ENCODE data around the gene SPPL2B.

SPPL2B gene

DNA sequence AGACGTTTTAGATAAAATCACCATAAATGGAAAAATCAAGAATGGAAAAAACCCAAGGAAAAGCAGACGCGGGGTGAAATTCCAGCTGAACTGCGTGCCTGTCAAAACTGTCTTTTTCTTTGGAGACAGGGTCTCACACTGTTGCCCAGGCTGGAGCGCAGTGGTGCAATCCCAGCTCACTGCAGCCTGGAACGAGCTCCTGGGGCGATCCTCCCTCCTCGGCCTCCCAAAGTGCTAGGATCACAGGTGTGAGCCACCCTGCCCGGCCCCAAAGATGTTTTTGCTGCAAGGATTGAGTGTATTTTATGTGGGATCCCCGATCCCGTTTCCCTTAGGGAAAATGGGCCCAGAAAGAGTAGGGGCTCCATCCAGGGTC, 45.6 kb upstream of the SPPL2B start:
- Histone ChIP-seq H3K27me3 (ENCODE audit: control insufficient read depth, insufficient read depth, low read length) (no peaks in the 10 kb centered on the region), H3K9me3 (ENCODE audit: control insufficient read depth, low read length) (no peaks in the 10 kb centered on the region), H2AFZ (no peak overlapping the region), H3K4me1 (no peaks in the 10 kb centered on the region), H3K9ac (no peak overlapping the region), H3K36me3 (ENCODE audit: control insufficient read depth, insufficient read depth, low read length) (no peaks in the 10 kb centered on the region), H3K4me2 (ENCODE audit: low read length) (no peak overlapping the region), H3K4me3 (ENCODE audit: low read depth, low read length) (no peak overlapping the region), H3K79me2 (no peaks in the 10 kb centered on the region), H3K27ac (no peak overlapping the region)
- TF ChIP-seq, protein P1, sequence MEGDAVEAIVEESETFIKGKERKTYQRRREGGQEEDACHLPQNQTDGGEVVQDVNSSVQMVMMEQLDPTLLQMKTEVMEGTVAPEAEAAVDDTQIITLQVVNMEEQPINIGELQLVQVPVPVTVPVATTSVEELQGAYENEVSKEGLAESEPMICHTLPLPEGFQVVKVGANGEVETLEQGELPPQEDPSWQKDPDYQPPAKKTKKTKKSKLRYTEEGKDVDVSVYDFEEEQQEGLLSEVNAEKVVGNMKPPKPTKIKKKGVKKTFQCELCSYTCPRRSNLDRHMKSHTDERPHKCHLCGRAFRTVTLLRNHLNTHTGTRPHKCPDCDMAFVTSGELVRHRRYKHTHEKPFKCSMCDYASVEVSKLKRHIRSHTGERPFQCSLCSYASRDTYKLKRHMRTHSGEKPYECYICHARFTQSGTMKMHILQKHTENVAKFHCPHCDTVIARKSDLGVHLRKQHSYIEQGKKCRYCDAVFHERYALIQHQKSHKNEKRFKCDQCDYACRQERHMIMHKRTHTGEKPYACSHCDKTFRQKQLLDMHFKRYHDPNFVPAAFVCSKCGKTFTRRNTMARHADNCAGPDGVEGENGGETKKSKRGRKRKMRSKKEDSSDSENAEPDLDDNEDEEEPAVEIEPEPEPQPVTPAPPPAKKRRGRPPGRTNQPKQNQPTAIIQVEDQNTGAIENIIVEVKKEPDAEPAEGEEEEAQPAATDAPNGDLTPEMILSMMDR (IDR thresholded peaks at IDR 0.05) = no peak

DNA sequence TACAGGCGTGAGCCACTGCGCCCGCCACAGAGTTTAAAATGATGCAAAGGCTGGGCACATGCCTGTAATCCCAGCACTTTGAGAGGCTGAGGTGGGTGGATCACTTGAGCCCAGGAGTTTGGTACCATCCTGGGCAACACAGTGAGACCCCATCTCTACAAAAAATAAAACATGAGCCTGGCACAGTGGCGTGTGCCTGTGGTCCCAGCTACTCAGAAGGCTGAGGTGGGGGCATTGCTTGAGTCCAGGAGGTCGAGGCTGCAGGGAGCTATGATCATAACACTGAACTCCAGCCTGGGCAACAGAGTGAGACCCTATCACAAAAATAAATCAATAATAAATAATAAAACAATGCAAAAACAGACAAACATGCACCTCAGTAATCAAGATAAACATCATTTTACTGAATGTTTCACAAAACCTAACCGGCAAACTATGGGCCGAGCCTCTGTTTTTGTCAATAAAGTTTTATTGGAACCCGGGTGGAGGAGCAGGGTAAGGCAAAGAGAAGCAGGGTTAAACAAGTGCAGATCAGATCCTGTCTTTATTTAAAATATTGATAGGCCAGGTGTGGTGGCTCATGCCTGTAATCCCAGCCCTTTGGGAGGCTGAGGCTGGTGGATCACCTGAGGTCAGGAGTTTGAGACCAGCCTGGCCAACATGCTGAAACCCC, 44.5 kb upstream of the SPPL2B start:
- H3K9me3 ChIP-seq (ENCODE audit: control insufficient read depth, low read length) = no peaks in the 10 kb centered on the region
- TF ChIP-seq, protein P1 (IDR thresholded peaks at IDR 0.05) = no peak
- H3K79me2 ChIP-seq = no peaks in the 10 kb centered on the region
- H3K4me3 ChIP-seq (ENCODE audit: low read depth, low read length) = no peak overlapping the region
- H3K4me1 ChIP-seq = no peaks in the 10 kb centered on the region
- no peak overlapping the region for H3K27ac ChIP-seq
- no peaks in the 10 kb centered on the region for H3K36me3 ChIP-seq (ENCODE audit: control insufficient read depth, insufficient read depth, low read length)
- no peaks in the 10 kb centered on the region for H3K27me3 ChIP-seq (ENCODE audit: control insufficient read depth, insufficient read depth, low read length)
- H3K9ac ChIP-seq = no peak overlapping the region
- H2AFZ ChIP-seq = no peak overlapping the region
- no peak overlapping the region for H3K4me2 ChIP-seq (ENCODE audit: low read length)

DNA sequence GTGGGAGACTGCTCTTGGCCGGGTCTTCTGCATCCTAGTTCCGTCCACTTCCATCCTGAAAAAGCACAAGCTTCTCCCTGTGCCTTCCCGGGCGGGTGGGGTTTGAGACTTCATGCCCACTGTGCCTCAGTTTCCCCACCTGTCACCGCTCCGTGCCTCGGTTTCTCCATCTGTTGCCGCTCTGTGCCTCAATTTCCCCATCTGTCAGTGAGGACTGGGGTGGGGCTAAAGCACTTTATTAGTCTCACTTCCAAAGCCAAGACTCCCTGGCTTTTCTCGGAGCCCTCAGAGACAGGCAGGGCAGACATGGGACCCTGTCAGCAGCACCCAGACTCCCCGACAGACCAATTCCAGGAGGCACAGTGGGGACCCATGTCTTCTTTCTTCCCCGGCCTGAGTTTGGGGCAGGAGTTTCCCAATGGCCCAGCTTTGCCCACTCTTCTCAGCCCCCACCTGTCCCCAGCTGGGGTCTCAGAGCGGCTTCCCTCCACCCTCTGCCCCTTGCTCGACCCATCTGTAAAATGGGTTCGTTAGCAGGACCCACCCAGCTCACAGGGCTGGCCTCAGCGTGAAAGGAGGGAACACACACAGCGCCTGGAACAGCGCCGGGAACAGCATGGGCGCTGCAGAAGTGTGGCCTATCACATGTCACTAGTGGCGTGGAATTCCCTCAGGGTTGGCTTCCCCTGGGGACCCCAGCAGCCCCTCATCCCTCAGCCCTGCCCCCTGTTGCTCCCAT, 41.9 kb upstream of the SPPL2B start:
- no peak overlapping the region for H3K4me2 ChIP-seq (ENCODE audit: low read length)
- H3K27me3 ChIP-seq (ENCODE audit: control insufficient read depth, insufficient read depth, low read length) = peaks cover 6% of the 10 kb centered on the region
- peaks cover 3% of the 10 kb centered on the region for H3K4me1 ChIP-seq
- H3K9me3 ChIP-seq (ENCODE audit: control insufficient read depth, low read length) = no peaks in the 10 kb centered on the region
- no peak overlapping the region for H3K27ac ChIP-seq
- no peaks in the 10 kb centered on the region for H3K36me3 ChIP-seq (ENCODE audit: control insufficient read depth, insufficient read depth, low read length)
- TF ChIP-seq, protein P1 (IDR thresholded peaks at IDR 0.05) = no peak
- no peaks in the 10 kb centered on the region for H3K79me2 ChIP-seq
- no peak overlapping the region for H3K4me3 ChIP-seq (ENCODE audit: low read depth, low read length)
- no peak overlapping the region for H2AFZ ChIP-seq
- H3K9ac ChIP-seq = no peak overlapping the region

DNA sequence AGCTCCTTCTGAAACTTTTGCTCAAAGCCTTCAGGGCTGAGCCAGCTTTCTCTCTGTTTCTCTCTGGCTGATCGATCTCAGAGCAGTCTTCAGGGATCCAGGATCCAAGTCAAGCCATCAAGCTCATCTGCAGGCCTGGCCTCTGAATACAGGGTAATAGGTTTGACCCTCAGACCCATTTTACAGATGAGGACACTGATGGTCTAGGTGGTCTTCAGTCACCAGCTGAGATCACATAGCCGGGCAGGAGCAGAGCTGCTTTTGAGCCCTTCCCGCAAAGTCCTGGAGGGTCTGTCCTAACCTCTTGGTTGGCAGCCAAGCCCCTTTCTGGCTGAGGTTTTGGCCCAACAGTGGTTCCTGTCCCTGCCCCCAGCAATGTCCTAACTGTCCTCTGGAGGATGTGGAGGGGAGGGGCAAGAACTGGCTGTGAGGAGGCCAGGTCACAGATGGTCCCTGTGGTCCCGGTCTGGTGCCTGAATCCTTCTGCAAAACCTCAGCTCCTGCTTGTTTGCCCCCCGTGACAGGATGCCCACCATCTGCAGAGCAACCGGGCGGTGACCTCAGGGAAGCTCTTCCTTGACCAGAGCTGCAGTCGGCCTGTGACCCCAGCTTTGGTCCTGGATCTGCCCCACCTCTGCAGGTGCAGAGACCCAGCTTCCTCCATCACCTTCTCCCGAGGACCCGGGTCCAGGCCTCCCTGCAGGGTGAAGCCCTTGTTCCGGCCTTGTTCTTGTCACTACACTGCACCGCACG, 40.7 kb upstream of the SPPL2B start:
- Histone ChIP-seq H3K4me2 (ENCODE audit: low read length) (no peak overlapping the region), H3K4me1 (peaks cover 6% of the 10 kb centered on the region), H3K9ac (no peak overlapping the region), H2AFZ (no peak overlapping the region), H3K27me3 (ENCODE audit: control insufficient read depth, insufficient read depth, low read length) (peaks cover 6% of the 10 kb centered on the region), H3K36me3 (ENCODE audit: control insufficient read depth, insufficient read depth, low read length) (no peaks in the 10 kb centered on the region), H3K4me3 (ENCODE audit: low read depth, low read length) (no peak overlapping the region), H3K79me2 (no peaks in the 10 kb centered on the region), H3K27ac (no peak overlapping the region), H3K9me3 (ENCODE audit: control insufficient read depth, low read length) (no peaks in the 10 kb centered on the region)
- TF ChIP-seq, protein P1 (IDR thresholded peaks at IDR 0.05) = no peak
